Measurements from ENCODE around the gene MAD2L2.

- TF ChIP-seq CTCF (IDR thresholded peaks at IDR 0.05) (no peak), POLR2A (IDR thresholded peaks at IDR 0.05) (no peak), POLR2AphosphoS5 (IDR thresholded peaks at IDR 0.05; ENCODE audit: insufficient read depth in 1 of 2, low read depth in 1 of 2) (no peak)
Observed at GRCh38 chr1:11697188-11697892, 16.4 kb upstream of the MAD2L2 start.

Data from vagina (tissue), 2 donors.